ENCODE results near the gene TBC1D17. TPM values are rescaled to one million over a fixed set of nuclear protein-coding genes. Genes with fewer than 3 reads are reported as not detected.

Gene TBC1D17
- total RNA-seq, 1 donor, result 16.3 TPM

DNA sequence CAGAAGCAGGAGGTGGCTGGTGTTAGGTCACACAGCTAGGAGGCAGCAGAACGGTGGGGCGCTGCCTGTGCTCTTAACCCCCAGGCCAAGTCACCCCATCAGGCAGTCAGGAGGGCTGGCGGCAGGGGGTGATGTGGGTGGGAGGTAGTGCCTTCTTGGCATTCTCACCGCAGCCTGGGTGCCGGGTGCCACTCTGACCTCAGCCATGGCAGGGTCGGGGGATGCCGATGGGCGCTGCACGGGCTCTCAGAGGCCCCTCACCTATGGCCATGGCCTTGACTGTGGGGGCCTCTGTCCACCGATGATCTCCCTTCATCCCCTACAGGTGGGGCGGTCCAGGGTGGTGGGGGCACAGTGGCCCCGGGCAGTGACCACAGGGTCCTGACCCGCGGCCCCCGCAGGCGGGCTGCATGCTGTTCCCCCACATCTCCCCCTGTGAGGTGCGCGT, 20.9 kb upstream of the TBC1D17 start:
- no peak for TF ChIP-seq CTCF (IDR thresholded peaks at IDR 0.05; ENCODE audit: insufficient read depth, low read length)
- no peak overlapping the region for H3K4me3 ChIP-seq (ENCODE audit: low read depth, low read length)
- no peak for DNase-seq (ENCODE audit: low read depth)

GRCh38 chr19:49857061-49857837, 20.3 kb upstream of the TBC1D17 start:
- DNase-seq (ENCODE audit: low read depth), result no peak
- no peak for TF ChIP-seq CTCF (IDR thresholded peaks at IDR 0.05; ENCODE audit: insufficient read depth, low read length)
- no peak overlapping the region for H3K4me3 ChIP-seq (ENCODE audit: low read depth, low read length)

GRCh38 chr19:49857838-49858087, 19.7 kb upstream of the TBC1D17 start:
- TF ChIP-seq CTCF (IDR thresholded peaks at IDR 0.05; ENCODE audit: insufficient read depth, low read length), result no peak
- no peak overlapping the region for H3K4me3 ChIP-seq (ENCODE audit: low read depth, low read length)
- no peak for DNase-seq (ENCODE audit: low read depth)

DNA sequence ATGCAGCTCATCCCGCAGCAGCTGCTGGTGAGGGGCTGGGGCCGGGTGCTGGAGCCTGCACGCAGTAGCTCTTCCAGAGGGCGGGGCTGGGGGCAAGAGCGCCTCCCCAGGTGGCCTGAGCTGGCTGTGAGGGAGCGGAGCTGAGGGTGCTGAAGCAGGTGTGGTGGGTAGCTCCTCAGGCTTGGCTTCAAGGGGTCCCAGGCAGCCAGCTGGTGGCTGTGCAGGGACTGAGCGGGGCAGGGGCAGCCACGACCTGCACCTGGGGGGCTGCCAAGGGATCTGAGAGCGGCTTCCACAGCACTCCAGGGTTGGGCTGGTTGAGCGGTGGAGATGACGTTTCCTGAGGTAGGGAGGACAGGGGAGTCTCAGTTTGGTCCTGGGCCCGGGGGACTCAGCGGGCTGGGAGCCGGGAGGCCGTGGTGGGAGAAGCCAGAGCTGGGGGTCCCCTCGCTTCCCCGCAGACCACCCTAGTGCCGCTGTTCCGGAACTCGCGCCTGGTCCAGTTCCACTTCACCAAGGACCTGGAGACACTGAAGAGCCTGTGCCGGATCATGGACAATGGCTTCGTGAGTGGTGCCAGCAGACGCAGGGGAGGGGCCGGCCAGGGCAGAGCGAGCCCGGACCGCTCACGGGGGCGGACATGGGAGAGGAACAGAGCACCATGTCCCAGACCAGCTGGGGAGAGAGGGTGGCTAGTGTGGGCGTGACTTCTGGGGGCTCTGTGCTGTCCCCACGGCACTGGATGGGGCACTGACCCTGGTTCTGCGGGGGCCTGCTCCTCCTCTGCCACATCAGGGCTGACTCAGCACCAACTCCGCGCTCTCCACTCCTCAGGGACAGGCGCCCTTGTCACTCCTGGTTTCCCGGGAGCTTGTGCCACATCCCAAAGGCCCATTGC, 19.2 kb upstream of the TBC1D17 start:
- TF ChIP-seq CTCF (IDR thresholded peaks at IDR 0.05; ENCODE audit: insufficient read depth, low read length), result no peak
- H3K4me3 ChIP-seq (ENCODE audit: low read depth, low read length), result no peak overlapping the region
- no peak for DNase-seq (ENCODE audit: low read depth)

- no peak for DNase-seq (ENCODE audit: low read depth)
- no peak overlapping the region for H3K4me3 ChIP-seq (ENCODE audit: low read depth, low read length)
- no peak for TF ChIP-seq CTCF (IDR thresholded peaks at IDR 0.05; ENCODE audit: insufficient read depth, low read length)
Measured at GRCh38 chr19:49859682-49860335, 17.7 kb upstream of the TBC1D17 start.

DNA sequence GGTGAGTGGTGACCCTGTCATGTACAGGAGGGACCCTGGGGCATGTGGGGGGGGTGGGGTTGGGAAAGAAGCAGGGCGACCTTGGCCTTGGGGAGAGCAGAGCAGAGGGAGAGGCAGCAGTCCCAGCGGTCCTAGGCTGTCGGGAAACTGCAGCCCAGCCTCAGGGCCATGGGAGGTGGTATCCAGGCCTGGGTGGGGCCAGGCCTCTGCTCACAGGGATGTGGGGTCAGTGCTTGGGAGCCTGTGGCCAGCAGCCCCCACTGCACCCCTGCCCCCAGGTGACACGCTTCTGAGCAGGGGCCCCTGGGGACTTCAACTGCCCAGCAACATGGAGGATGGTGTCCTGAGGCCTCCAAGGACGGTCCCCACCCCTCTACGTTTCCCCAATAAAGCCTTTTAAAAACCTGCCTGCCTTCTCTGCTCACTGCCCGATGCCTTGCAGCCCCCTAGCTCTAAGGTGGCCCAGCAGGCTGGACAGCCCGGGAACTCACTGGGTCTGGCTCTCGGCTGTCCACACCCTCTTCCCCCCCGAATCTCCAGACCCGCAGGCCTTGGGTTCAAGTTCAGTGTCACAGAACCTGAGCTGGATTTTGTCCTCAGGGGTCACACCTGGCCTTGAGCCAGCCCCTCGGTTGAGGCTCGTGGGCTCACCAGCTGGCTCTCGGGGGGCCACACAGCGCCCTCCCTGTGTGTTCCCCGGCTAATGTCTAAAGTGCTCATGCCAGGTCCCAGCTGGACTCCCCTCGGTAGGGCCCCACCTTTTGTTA, 17.0 kb upstream of the TBC1D17 start:
- H3K4me3 ChIP-seq (ENCODE audit: low read depth, low read length), result no peak overlapping the region
- DNase-seq (ENCODE audit: low read depth), result no peak
- TF ChIP-seq CTCF (IDR thresholded peaks at IDR 0.05; ENCODE audit: insufficient read depth, low read length), result no peak

Data from fibroblast of the aortic adventitia (primary cell).